KG1 (cell line): ENCODE results near the gene DCDC2B.
A peak's percentile ranks its signal among the peaks of the same experiment; 100 is the strongest.

Experiments
- DNase-seq: peaks from one replicate; lab custom pipeline; 2025; lab: John Stamatoyannopoulos, UW

DCDC2B gene

GRCh38 chr1:32223683-32224082 lies 14.8 kb downstream of the DCDC2B start:
- no peak for DNase-seq

DNA sequence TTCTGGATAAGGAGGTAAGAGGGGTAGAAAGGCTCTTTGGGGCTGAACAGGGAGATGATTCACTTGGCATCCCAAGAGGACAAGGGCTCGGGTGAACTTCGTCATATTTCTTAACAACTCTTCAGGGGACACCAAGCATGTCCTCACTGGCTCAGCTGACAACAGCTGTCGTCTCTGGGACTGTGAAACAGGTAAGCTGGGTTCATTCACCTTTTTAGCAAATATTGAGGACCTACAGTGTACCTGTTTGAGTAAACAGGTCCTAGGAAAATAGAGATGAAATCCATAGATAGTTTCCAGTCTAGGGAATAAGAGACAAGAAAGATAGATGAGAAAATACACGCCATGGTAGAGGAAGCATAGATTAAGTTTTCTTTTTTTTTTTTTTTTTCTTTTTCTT lies 15.4 kb downstream of the DCDC2B start:
- DNase-seq = no peak

DNA sequence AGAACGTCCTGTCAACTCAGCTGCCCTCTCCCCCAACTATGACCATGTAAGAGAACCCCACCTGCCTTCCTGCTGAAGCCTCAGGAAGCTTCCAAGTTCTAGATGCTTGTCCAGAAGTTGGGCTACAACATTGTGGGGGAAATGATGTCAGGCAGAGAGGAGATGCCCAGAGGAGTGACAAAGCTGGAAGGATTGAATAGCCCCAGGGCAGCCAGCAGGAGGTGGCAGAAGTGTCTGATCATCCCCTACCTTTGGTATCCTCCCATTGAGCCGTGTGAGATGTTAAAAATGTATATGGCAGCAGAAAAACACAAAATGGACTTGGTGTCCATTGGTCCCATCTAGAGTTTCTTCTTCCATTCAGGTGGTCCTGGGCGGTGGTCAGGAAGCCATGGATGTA lies 19.9 kb downstream of the DCDC2B start:
- no peak for DNase-seq

- DNase-seq = no peak
These were observed 23.0 kb downstream of the DCDC2B start for GRCh38 chr1:32231843-32232432.

- DNase-seq = no peak
These were observed 23.8 kb downstream of the DCDC2B start for GRCh38 chr1:32232558-32233304.

DNA sequence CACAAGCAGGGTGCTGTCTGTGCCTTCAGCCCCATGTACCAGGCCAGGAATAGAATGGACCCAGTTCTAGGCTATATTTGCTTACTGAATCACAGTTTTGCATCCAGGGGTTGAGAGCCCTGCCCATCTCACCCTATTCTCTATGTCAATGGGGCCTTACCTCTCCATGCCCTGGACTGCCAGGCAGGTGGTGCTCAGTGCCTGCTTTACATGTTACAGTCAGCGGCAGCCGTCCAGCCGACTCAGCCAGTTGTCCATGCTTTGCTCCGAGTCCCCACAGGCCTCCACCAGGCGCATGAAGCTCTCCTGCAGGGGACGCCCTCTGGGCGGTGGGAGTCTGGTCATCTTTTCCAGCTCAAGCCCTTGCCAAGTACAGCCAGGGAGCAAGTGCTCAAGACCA lies 25.9 kb downstream of the DCDC2B start:
- no peak for DNase-seq

DNA sequence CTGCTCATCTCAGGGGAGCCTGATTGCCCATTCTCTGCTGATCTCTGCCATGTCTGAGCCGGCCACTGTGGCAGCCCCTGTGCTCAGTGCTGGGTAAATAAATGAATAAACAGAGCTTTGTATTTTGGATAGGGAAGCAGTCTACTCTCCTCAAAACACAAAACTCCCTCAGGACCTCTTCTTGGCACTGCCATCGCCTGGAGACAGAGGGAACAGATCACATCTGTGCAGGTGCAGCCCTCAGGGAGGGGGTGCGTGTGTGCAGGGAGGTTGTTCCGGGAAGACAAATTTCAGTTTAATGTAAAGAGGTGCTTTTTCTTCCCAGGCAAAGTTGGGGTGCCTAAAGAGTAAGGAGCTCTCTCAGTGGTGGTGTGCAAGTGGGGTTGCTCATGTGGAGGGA lies 30.4 kb downstream of the DCDC2B start:
- no peak for DNase-seq

- DNase-seq = no peak
These were observed 30.9 kb downstream of the DCDC2B start for GRCh38 chr1:32239790-32240139.

DNA sequence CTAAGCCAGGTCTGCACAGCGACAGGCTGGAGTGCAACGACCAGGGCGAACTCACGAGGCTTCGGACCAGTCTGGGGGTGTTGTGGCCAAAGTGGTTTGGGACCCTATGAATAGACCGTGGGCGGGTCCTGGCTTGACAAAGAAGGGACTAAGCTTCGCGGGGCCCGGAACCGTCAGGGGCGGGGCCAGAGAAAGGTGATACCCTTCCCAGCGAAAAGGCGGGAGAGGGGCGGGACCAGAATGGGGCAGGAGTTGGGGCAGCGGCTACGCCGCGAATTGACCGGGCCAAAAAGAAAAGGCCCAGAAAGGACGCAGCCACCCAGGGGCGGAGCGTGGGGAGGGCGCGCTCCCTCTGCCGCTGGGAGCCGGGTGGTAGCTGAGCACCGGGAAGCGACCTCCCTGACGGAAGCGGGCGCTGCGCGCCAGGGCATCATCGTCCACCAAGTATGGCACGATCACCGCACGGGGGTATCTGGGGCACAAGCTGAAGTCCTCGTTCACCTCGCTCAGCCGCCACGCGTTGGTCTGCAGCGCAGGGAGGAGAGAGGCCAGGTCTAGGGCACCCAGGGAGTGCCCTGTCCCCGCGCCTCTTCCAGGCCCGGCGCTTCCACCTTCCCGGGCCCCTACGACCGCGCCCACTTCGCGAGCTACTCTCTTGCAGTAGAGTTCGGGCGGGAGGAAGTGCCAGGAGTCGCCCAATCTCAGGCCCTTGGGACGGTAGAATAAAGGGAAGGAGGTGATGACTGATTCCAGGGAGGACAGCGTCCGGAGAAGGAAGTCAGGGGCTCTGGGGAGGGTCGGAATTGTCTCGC lies 31.5 kb downstream of the DCDC2B start:
- DNase-seq = no peak

DNA sequence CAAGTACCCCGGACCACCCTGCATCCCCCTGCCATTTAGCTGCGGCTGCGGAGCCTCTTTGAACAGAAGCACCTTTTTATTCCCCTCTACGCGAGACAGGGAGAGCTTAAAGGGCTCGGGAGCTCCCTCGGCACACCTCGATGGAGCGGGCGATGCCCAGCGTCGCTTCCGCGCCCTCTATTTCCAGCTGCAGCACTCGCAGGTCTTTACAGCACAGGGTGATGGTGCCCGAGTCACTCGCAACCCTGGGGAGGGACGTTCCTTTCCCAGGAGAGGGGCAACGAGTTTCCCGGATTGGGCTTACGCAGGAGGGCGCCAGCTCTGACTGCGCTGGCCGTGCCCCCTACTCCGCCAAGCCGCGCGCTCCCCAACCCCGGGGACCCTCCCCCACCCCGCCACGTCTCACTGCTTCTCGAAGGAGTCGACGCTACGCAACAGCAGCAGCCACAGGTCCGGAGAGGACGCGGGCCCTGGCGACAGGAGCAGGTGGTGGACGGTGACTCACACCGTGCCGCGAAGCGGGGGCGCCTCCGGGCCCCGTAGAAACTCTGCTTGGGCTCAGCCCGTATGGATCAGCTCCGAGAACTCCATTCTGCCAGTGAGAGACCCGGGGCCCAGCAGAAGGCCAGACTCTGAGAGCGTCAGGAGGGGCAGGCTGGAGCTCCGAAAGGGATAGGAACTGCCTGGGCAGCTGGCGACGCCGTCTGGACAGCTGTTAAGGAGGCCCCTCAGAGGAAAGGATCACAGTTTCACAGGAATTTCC lies 32.3 kb downstream of the DCDC2B start:
- no peak for DNase-seq

DNA sequence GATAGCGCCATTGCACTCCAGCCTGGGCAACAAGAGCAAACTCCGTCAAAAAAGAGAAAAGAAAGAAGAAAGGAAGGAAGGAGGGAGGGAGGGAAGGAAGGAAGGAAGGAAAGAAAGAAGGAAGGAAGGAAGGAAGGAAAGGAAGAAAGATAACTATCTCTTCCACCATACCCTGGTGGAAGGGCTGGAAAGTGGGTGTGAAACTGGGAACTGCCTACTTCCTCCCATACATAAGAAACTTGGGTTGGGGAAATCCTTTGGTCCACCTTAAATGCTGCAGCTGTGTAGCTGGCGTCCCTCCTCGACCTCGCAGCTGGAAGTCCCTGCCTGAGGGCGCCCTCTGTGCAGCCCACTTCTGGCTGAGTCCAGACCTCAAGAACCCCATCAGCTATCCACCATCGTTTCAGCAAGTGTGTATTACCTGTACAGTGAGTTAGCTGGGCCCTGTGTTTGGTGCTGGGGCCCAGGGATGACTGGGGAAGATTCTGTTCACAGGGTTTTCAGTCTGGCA lies 33.5 kb downstream of the DCDC2B start:
- DNase-seq = no peak

- DNase-seq = no peak
These were observed 38.0 kb downstream of the DCDC2B start, which contains the start of gene FAM167B for GRCh38 chr1:32246888-32247273. Gene FAM167B, plus strand, starts transcription at chr1:32247222. Its CDS starts 200 bp downstream, at chr1:32247422.

DNA sequence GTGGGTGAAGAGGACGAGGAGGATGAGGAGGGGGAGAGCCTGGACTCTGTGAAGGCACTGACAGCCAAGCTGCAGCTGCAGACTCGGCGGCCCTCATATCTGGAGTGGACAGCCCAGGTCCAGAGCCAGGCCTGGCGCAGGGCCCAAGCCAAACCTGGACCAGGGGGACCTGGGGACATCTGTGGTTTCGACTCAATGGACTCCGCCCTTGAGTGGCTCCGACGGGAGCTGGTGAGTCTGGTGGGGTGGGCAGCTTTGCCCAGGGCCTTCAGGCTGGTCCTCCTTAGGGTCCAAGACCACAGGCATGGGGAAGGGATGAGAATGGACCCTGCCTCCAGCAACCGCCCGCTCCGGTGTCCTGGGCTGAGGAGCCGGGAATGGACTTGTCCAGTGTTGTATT lies 38.6 kb downstream of the DCDC2B start:
- no peak for DNase-seq

DNA sequence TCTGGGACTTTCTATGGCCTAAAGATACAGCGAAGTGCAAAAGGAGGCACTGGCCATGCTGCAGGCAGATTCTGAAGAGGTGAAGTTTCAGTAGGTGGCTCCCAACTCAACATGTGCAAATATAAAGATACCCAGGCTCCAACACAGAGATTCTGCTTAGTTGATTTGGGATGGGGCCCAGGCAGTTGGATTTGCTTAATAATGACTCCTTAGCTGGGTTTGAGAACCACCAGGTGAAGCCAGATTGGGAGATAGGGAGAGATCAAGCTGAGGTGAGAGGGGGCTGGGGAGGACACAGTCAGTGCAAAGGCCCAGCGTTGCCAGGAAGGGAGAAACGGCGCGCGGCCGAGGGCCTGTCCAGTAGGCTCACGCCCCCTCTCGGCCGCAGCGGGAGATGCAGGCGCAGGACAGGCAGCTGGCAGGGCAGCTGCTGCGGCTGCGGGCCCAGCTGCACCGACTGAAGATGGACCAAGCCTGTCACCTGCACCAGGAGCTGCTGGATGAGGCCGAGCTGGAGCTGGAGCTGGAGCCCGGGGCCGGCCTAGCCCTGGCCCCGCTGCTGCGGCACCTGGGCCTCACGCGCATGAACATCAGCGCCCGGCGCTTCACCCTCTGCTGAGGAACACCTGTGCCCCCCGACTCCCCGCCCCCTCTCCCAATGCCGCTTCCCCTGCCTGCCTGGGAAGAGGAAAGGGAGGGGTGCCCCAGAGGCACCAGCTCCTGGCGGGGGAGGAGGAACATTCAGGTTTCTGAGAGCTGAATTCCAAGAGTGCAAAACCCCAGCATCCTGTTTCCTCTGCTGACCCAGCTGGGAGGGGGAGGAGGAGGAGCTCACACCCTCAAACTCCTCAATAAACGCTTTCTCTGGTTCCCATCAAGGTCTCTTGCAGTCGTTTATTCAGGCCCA lies 39.3 kb downstream of the DCDC2B start:
- DNase-seq = no peak

DNA sequence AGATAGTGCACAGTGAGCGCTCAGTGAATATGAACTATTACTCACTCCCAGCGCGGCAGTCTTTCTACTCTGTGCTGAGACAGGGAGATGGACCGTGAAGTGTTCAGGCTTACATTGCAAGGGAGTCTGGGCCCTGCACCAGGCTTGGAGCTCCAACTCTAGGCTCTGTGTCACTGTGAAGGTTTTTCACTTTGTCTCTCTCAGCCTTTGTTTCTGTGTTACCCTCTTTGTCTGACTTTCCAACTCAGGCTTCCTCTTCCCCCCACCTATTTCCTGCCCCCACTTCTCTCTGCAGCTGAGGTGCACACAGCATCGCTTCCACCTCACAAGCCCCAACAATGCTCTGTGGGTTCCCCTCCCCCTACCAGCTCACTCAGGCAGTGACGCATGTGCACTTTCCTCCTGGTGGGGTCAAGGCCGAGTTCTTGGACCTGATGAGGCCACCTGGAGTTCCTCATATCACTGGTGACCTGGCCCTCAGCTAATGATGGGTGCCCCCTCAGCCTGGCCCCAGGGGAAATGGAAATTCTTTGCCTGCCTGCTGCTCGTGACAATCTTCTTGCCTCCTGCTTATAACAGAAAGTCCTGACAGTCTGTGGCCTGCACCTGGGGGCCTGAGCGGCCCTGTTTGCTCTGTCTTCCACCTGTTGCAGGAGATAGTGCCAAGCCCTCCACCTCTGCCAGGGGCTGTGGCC lies 41.1 kb downstream of the DCDC2B start:
- peak; percentile 68 for DNase-seq

GRCh38 chr1:32250893-32251716 lies 42.2 kb downstream of the DCDC2B start, which contains the start of gene LCK:
Gene LCK, plus strand, starts transcription at chr1:32251265. Its CDS starts 23,065 bp downstream, at chr1:32274330.
- DNase-seq = no peak

DNA sequence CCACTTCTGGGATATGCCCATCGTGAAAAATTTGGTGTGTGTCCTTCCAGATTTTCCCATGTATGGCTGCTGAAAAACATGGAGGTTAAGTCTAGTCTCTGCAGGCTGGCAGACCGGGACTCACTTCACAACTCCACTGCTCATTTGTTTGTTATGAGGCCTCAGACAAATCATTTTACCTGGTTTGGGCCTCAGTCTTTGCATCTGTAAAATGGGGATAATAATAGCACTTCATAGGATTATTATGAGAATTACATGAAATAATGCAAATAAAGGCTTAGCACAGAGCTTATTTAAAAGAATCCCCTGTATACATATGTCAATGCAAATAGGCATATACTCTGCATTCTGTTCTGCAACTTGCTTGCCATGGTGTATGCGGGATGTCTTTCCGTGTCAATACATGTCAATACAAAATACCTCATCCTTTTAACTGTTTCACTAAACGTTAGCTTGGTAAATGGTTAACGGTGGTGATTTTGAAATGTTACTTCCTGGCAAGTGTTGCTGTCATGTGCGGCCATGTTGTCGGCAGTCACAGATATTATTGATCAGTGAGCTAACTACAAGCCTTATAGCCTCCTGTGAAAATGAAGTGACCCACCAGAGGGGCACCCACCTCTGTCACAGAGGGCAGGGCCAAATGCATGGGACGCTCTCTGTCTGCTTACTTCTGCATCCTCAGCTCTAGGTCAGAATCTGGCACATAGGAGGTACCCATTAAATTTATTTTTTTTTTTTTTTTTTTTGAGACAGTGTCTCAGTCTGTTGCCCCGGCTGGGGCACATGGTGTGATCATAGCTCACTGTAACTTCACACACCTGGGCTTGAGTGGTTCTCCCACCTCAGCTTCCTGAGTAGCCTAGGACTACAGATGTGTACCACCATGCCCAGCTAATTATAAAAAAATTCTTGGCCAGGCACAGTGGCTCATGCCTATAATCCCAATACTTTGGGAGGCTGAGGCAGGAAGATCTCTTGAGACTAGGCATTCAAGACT lies 46.5 kb downstream of the DCDC2B start:
- DNase-seq = no peak
